H9 (cell line): ENCODE data around the gene TNFAIP8L1. TPM values are rescaled to one million over a fixed set of nuclear protein-coding genes. Genes with fewer than 3 reads are reported as not detected.

Experiments used
- DNase-seq: peaks from one replicate; pipeline ENCODE4 v3.0.0-alpha.2; 2017
- H2AFZ ChIP-seq: one replicate; pipeline ENCODE4 v1.6.1; 2013; ENCODE audit warnings: mild to moderate bottlenecking, low read length, control low read depth, moderate library complexity
- H2AK5ac ChIP-seq: 2 replicates; pipeline ENCODE4 v1.6.1; 2013; ENCODE audit warnings: low read length, control low read depth, mixed read lengths; ENCODE audit not compliant: insufficient read length
- H2BK120ac ChIP-seq: one replicate; pipeline ENCODE4 v1.6.1; 2013; ENCODE audit warnings: low read depth, mild to moderate bottlenecking, low read length, control low read depth, inconsistent platforms; ENCODE audit not compliant: poor library complexity, severe bottlenecking
- H2BK12ac ChIP-seq: 2 replicates; pipeline ENCODE4 v1.6.1; 2013; ENCODE audit warnings: low read length, control low read depth, mixed read lengths, low read depth; ENCODE audit not compliant: insufficient read length
- H2BK15ac ChIP-seq: 2 replicates; pipeline ENCODE4 v1.6.1; 2013; ENCODE audit warnings: low read depth, low read length, control low read depth
- H2BK20ac ChIP-seq: one replicate; pipeline ENCODE4 v1.6.1; 2013; ENCODE audit warnings: low read depth, mild to moderate bottlenecking, low read length, control low read depth, inconsistent platforms; ENCODE audit not compliant: poor library complexity, severe bottlenecking
- H2BK5ac ChIP-seq: 2 replicates; pipeline ENCODE4 v1.6.1; 2013; ENCODE audit warnings: low read length, control low read depth, mixed read lengths; ENCODE audit not compliant: insufficient read length
- H3K14ac ChIP-seq: 2 replicates; pipeline ENCODE4 v1.6.1; 2013; ENCODE audit warnings: low read length, control low read depth; ENCODE audit not compliant: insufficient read depth
- H3K18ac ChIP-seq: 2 replicates; pipeline ENCODE4 v1.6.1; 2013; ENCODE audit warnings: low read depth, mild to moderate bottlenecking, mixed read lengths, low read length, control low read depth; ENCODE audit not compliant: insufficient read length
- H3K23ac ChIP-seq: 2 replicates; pipeline ENCODE4 v1.6.1; 2013; ENCODE audit warnings: low read length, control low read depth, mixed read lengths, low read depth; ENCODE audit not compliant: insufficient read length
- H3K23me2 ChIP-seq: 2 replicates; pipeline ENCODE4 v1.6.1; 2013; ENCODE audit warnings: low read depth, mild to moderate bottlenecking, mixed read lengths, low read length, control low read depth; ENCODE audit not compliant: insufficient read length, poor library complexity, severe bottlenecking
- H3K27ac ChIP-seq: 2 replicates; pipeline ENCODE4 v1.5.1; 2013; ENCODE audit warnings: low read length, control low read depth, mixed read lengths, low read depth; ENCODE audit not compliant: insufficient read length
- H3K27me3 ChIP-seq: 2 replicates; pipeline ENCODE4 v1.6.1; 2013; ENCODE audit warnings: low read length, control low read depth, inconsistent platforms; ENCODE audit not compliant: insufficient read depth
- H3K4ac ChIP-seq: 2 replicates; pipeline ENCODE4 v1.6.1; 2013; ENCODE audit warnings: low read depth, mild to moderate bottlenecking, control low read depth, inconsistent platforms, low read length, moderate library complexity
- H3K4me1 ChIP-seq: 2 replicates; pipeline ENCODE4 v1.6.1; 2013; ENCODE audit warnings: low read length, control low read depth, inconsistent platforms; ENCODE audit not compliant: insufficient read depth
- H3K4me2 ChIP-seq: 2 replicates; pipeline ENCODE4 v1.6.1; 2013; ENCODE audit warnings: low read length, control low read depth, mixed read lengths; ENCODE audit not compliant: insufficient read length, insufficient read depth
- H3K56ac ChIP-seq: 2 replicates; pipeline ENCODE4 v1.6.1; 2013; ENCODE audit warnings: low read depth, mild to moderate bottlenecking, mixed read lengths, low read length, control low read depth; ENCODE audit not compliant: insufficient read length
- H3K79me1 ChIP-seq: 2 replicates; pipeline ENCODE4 v1.6.1; 2013; ENCODE audit warnings: low read depth, mild to moderate bottlenecking, moderate library complexity, low read length, control low read depth, inconsistent platforms; ENCODE audit not compliant: insufficient read depth, poor library complexity, severe bottlenecking
- H3K79me2 ChIP-seq: 2 replicates; pipeline ENCODE4 v1.6.1; 2013; ENCODE audit warnings: low read length, control low read depth, inconsistent platforms; ENCODE audit not compliant: insufficient read depth
- H3K9ac ChIP-seq: 2 replicates; pipeline ENCODE4 v1.6.1; 2013; ENCODE audit warnings: low read length, control low read depth, mixed read lengths; ENCODE audit not compliant: insufficient read length; ENCODE audit errors: extremely low read depth
- H3K9me3 ChIP-seq: one replicate; pipeline ENCODE4 v1.6.1; 2013; ENCODE audit warnings: low read depth, low read length, inconsistent platforms; ENCODE audit not compliant: control insufficient read depth
- H3T11ph ChIP-seq: one replicate; pipeline ENCODE4 v1.6.1; 2013; ENCODE audit warnings: mild to moderate bottlenecking, low read length, control low read depth, inconsistent platforms
- H4K20me1 ChIP-seq: one replicate; pipeline ENCODE4 v1.6.1; 2013; ENCODE audit not compliant: control insufficient read depth, insufficient read length, insufficient read depth
- H4K5ac ChIP-seq: 2 replicates; pipeline ENCODE4 v1.6.1; 2013; ENCODE audit warnings: low read depth, mild to moderate bottlenecking, mixed read lengths, low read length, control low read depth; ENCODE audit not compliant: insufficient read length
- H4K8ac ChIP-seq: replicated peaks from 2 replicates; pipeline ENCODE4 v1.6.1; 2013; ENCODE audit warnings: low read length, control low read depth, mixed read lengths, low read depth; ENCODE audit not compliant: insufficient read length
- H4K91ac ChIP-seq: 2 replicates; pipeline ENCODE4 v1.6.1; 2013; ENCODE audit warnings: low read depth, mild to moderate bottlenecking, moderate library complexity, mixed read lengths, low read length, control low read depth; ENCODE audit not compliant: insufficient read length
- H3K27ac Mint-ChIP-seq, 3 experiments: 2 replicates in 2 of 3; 3 replicates in 1 of 3; pipeline ENCODE4 v1.8.0; 2020 to 2021; ENCODE audit warnings: mixed read lengths in 3 of 3, mild to moderate bottlenecking in 1 of 3, moderate library complexity in 1 of 3
- H3K27me3 Mint-ChIP-seq: 2 replicates; pipeline ENCODE4 v1.8.0; 2021; ENCODE audit warnings: low read depth, mild to moderate bottlenecking, moderate library complexity, mixed read lengths
- H3K36me3 Mint-ChIP-seq, 3 experiments: 2 replicates in 2 of 3; 3 replicates in 1 of 3; pipeline ENCODE4 v1.8.0; 2020 to 2021; ENCODE audit warnings: low read depth in 3 of 3, mixed read lengths in 3 of 3; ENCODE audit not compliant: insufficient read depth in 1 of 3
- H3K4me1 Mint-ChIP-seq, 2 experiments: 2 replicates each; pipeline ENCODE4 v1.8.0; 2020; ENCODE audit warnings: mixed read lengths in 2 of 2
- H3K4me3 Mint-ChIP-seq, 2 experiments: 2 replicates in 1 of 2; 3 replicates in 1 of 2; pipeline ENCODE4 v1.8.0; 2020 to 2021; ENCODE audit warnings: mild to moderate bottlenecking in 2 of 2, mixed read lengths in 2 of 2, moderate library complexity in 1 of 2
- H3K9me3 Mint-ChIP-seq, 2 experiments: 2 replicates in 1 of 2; 3 replicates in 1 of 2; pipeline ENCODE4 v1.8.0; 2020; ENCODE audit warnings: mild to moderate bottlenecking in 2 of 2, mixed read lengths in 2 of 2, moderate library complexity in 1 of 2
- CTCF ChIP-seq: fragments of 200-600 bp; sonication (generic); conservative IDR thresholded peaks from 3 replicates; pipeline ENCODE4 v1.8.0; 2021; ENCODE audit warnings: antibody characterized with exemption, mild to moderate bottlenecking
- WGBS: extraction: QIAGEN DNeasy Blood & Tissue Kit; methylation state at CpG from one replicate; pipeline ENCODE4 v1.1.7; 2013; ENCODE audit warnings: missing lambda C conversion rate, low lambda C conversion rate, mixed read lengths; ENCODE audit not compliant: insufficient read length; ENCODE audit errors: extremely low coverage; 5-methylcytosine and 5-hydroxymethylcytosine counted together
- total RNA-seq: library from RNA; stranded (reverse); gene quantifications from 2 replicates; pipeline ENCODE4 v1.2.1, GENCODE V29; 2021

TNFAIP8L1 gene
- total RNA-seq, 1 experiment from 2014 or later: 4.2 TPM

DNA sequence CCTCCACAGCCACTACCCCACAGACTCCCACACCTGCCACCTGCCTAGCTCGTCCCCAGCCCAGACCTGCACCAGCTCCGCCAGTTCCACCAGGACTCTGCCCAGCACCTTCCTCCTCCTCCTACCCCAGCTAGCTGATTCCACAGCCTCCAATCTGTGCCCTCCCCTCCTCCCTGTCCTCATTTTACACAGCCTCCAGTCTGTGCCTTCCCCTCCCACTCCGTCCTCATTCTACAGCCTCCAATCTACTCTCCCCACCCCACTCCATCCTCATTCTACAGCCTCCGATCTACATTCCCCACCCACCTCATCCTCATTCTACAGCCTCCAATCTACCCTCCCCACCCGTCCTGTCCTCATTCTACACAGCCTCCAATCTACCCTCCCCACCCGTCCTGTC, 23.5 kb downstream of the TNFAIP8L1 start:
- H3K9me3 ChIP-seq: no peaks in the 10 kb centered on the region
- H2BK15ac ChIP-seq: no peak overlapping the region
- no peak overlapping the region for H2BK12ac ChIP-seq
- Mint-ChIP-seq H3K4me3 (no peak overlapping the region), H3K27ac (peak overlapping the region in 1 of 3 experiments; percentile 77; a peak in 1 of 7 replicates), H3K27me3 (no peaks in the 10 kb centered on the region), H3K36me3 (peaks cover 12 to 41% (median 24%) of the 10 kb centered on the region in 3 experiments; a peak in 6 of 7 replicates), H3K9me3 (no peaks in the 10 kb centered on the region), H3K4me1 (no peaks in the 10 kb centered on the region)
- no peak overlapping the region for H2AK5ac ChIP-seq
- H3K27me3 ChIP-seq: no peaks in the 10 kb centered on the region
- no peak overlapping the region for H3K9ac ChIP-seq
- no peak overlapping the region for H4K8ac ChIP-seq
- no peak overlapping the region for H3K14ac ChIP-seq
- no peak overlapping the region for H2BK5ac ChIP-seq
- H3K27ac ChIP-seq: no peak overlapping the region
- H3K23ac ChIP-seq: no peak overlapping the region
- no peaks in the 10 kb centered on the region for H3K79me2 ChIP-seq
- H3K56ac ChIP-seq: no peak overlapping the region
- H3K79me1 ChIP-seq: no peaks in the 10 kb centered on the region
- H3K4me2 ChIP-seq: no peak overlapping the region
- no peak overlapping the region for H2BK120ac ChIP-seq
- no peak overlapping the region for H3K18ac ChIP-seq
- no peak overlapping the region for H2AFZ ChIP-seq
- H2BK20ac ChIP-seq: no peak overlapping the region
- no peak overlapping the region for H3K4ac ChIP-seq
- no peak overlapping the region for H4K5ac ChIP-seq
- H3T11ph ChIP-seq: no peak overlapping the region
- H4K20me1 ChIP-seq: no peaks in the 10 kb centered on the region
- H3K4me1 ChIP-seq: no peaks in the 10 kb centered on the region
- 100% methylated on average over 1 of the region's 6 CpGs for WGBS
- H4K91ac ChIP-seq: no peak overlapping the region
- no peak for TF ChIP-seq CTCF
- no peak for DNase-seq
- no peaks in the 10 kb centered on the region for H3K23me2 ChIP-seq
